ENCODE results near the gene TMEM269. TPM values are rescaled to one million over a fixed set of nuclear protein-coding genes. Genes with fewer than 3 reads are reported as not detected.

The TMEM269 gene
- total and polyA plus RNA-seq, 9 of the 15 experiments (the other 6 are each of a cell fraction or from before 2014, with no cell fraction given) = 0.09 to 0.49 (median 0.21) TPM

DNA sequence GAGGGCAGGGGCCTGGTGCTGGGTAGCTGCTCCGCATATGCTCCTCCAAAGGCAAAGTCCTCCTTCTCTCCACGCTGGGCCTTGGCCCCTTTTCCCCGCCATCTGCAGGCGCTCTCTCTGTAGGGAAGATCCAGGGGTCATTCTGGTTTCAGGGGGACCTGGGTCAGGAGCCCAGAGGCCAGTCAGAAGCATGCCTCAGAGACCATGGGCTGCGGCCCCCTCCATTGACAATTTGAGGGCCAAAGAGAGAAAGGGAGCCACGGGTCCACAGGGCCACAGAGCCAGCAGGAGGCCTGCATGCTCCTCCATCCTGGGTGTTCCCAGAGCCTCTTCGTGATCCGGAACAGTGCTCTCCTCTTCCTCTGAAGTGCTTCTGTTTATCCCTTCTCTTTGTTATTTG lies 42.6 kb upstream of the TMEM269 start (continued):
- TF ChIP-seq, protein P1, sequence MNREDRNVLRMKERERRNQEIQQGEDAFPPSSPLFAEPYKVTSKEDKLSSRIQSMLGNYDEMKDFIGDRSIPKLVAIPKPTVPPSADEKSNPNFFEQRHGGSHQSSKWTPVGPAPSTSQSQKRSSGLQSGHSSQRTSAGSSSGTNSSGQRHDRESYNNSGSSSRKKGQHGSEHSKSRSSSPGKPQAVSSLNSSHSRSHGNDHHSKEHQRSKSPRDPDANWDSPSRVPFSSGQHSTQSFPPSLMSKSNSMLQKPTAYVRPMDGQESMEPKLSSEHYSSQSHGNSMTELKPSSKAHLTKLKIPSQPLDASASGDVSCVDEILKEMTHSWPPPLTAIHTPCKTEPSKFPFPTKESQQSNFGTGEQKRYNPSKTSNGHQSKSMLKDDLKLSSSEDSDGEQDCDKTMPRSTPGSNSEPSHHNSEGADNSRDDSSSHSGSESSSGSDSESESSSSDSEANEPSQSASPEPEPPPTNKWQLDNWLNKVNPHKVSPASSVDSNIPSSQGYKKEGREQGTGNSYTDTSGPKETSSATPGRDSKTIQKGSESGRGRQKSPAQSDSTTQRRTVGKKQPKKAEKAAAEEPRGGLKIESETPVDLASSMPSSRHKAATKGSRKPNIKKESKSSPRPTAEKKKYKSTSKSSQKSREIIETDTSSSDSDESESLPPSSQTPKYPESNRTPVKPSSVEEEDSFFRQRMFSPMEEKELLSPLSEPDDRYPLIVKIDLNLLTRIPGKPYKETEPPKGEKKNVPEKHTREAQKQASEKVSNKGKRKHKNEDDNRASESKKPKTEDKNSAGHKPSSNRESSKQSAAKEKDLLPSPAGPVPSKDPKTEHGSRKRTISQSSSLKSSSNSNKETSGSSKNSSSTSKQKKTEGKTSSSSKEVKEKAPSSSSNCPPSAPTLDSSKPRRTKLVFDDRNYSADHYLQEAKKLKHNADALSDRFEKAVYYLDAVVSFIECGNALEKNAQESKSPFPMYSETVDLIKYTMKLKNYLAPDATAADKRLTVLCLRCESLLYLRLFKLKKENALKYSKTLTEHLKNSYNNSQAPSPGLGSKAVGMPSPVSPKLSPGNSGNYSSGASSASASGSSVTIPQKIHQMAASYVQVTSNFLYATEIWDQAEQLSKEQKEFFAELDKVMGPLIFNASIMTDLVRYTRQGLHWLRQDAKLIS (CRISPR knock-in tag; IDR thresholded peaks at IDR 0.05) = no peak
- no peak for TF ChIP-seq ZNF551 (CRISPR knock-in tag; IDR thresholded peaks at IDR 0.05)
- TF ChIP-seq, protein P2, sequence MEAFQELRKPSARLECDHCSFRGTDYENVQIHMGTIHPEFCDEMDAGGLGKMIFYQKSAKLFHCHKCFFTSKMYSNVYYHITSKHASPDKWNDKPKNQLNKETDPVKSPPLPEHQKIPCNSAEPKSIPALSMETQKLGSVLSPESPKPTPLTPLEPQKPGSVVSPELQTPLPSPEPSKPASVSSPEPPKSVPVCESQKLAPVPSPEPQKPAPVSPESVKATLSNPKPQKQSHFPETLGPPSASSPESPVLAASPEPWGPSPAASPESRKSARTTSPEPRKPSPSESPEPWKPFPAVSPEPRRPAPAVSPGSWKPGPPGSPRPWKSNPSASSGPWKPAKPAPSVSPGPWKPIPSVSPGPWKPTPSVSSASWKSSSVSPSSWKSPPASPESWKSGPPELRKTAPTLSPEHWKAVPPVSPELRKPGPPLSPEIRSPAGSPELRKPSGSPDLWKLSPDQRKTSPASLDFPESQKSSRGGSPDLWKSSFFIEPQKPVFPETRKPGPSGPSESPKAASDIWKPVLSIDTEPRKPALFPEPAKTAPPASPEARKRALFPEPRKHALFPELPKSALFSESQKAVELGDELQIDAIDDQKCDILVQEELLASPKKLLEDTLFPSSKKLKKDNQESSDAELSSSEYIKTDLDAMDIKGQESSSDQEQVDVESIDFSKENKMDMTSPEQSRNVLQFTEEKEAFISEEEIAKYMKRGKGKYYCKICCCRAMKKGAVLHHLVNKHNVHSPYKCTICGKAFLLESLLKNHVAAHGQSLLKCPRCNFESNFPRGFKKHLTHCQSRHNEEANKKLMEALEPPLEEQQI (IDR thresholded peaks at IDR 0.05) = no peak
- no peak for TF ChIP-seq TEAD2 (tag; IDR thresholded peaks at IDR 0.05)
